ENCODE results near the gene CNKSR3. TPM values are rescaled to one million over a fixed set of nuclear protein-coding genes. Genes with fewer than 3 reads are reported as not detected.

Gene CNKSR3
- total and polyA plus RNA-seq, 2 of the 8 experiments (the other 6 are each of a cell fraction or from before 2014, with no cell fraction given) = 1.2 to 6.2 TPM

DNA sequence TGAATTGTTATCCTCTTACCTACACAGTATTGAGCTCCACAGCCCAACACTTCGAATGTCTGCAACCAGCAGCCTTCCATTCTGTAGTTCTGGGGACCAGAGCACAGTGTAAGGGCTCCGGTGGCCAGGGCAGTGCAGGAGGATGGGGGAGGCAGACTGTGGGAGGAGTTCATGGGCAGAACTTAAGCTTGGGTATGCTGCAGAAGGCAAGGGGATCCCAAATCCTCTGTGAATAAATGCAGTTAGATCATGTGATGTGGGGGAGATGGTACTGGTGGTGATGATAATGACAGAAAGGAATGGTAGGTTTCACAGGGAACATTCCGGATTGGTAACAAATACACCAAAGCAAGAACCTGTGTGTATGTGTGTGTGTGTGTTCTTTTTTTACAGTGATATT is 26.5 kb upstream of the CNKSR3 start (continued):
- TF ChIP-seq, protein P1, sequence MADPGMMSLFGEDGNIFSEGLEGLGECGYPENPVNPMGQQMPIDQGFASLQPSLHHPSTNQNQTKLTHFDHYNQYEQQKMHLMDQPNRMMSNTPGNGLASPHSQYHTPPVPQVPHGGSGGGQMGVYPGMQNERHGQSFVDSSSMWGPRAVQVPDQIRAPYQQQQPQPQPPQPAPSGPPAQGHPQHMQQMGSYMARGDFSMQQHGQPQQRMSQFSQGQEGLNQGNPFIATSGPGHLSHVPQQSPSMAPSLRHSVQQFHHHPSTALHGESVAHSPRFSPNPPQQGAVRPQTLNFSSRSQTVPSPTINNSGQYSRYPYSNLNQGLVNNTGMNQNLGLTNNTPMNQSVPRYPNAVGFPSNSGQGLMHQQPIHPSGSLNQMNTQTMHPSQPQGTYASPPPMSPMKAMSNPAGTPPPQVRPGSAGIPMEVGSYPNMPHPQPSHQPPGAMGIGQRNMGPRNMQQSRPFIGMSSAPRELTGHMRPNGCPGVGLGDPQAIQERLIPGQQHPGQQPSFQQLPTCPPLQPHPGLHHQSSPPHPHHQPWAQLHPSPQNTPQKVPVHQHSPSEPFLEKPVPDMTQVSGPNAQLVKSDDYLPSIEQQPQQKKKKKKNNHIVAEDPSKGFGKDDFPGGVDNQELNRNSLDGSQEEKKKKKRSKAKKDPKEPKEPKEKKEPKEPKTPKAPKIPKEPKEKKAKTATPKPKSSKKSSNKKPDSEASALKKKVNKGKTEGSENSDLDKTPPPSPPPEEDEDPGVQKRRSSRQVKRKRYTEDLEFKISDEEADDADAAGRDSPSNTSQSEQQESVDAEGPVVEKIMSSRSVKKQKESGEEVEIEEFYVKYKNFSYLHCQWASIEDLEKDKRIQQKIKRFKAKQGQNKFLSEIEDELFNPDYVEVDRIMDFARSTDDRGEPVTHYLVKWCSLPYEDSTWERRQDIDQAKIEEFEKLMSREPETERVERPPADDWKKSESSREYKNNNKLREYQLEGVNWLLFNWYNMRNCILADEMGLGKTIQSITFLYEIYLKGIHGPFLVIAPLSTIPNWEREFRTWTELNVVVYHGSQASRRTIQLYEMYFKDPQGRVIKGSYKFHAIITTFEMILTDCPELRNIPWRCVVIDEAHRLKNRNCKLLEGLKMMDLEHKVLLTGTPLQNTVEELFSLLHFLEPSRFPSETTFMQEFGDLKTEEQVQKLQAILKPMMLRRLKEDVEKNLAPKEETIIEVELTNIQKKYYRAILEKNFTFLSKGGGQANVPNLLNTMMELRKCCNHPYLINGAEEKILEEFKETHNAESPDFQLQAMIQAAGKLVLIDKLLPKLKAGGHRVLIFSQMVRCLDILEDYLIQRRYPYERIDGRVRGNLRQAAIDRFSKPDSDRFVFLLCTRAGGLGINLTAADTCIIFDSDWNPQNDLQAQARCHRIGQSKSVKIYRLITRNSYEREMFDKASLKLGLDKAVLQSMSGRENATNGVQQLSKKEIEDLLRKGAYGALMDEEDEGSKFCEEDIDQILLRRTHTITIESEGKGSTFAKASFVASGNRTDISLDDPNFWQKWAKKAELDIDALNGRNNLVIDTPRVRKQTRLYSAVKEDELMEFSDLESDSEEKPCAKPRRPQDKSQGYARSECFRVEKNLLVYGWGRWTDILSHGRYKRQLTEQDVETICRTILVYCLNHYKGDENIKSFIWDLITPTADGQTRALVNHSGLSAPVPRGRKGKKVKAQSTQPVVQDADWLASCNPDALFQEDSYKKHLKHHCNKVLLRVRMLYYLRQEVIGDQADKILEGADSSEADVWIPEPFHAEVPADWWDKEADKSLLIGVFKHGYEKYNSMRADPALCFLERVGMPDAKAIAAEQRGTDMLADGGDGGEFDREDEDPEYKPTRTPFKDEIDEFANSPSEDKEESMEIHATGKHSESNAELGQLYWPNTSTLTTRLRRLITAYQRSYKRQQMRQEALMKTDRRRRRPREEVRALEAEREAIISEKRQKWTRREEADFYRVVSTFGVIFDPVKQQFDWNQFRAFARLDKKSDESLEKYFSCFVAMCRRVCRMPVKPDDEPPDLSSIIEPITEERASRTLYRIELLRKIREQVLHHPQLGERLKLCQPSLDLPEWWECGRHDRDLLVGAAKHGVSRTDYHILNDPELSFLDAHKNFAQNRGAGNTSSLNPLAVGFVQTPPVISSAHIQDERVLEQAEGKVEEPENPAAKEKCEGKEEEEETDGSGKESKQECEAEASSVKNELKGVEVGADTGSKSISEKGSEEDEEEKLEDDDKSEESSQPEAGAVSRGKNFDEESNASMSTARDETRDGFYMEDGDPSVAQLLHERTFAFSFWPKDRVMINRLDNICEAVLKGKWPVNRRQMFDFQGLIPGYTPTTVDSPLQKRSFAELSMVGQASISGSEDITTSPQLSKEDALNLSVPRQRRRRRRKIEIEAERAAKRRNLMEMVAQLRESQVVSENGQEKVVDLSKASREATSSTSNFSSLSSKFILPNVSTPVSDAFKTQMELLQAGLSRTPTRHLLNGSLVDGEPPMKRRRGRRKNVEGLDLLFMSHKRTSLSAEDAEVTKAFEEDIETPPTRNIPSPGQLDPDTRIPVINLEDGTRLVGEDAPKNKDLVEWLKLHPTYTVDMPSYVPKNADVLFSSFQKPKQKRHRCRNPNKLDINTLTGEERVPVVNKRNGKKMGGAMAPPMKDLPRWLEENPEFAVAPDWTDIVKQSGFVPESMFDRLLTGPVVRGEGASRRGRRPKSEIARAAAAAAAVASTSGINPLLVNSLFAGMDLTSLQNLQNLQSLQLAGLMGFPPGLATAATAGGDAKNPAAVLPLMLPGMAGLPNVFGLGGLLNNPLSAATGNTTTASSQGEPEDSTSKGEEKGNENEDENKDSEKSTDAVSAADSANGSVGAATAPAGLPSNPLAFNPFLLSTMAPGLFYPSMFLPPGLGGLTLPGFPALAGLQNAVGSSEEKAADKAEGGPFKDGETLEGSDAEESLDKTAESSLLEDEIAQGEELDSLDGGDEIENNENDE (IDR thresholded peaks at IDR 0.05; ENCODE audit: insufficient replicate concordance, low read length) = no peak
- TF ChIP-seq JUN (IDR thresholded peaks at IDR 0.05; ENCODE audit: low read depth, low read length) = no peak
- no peak for TF ChIP-seq GABPA (IDR thresholded peaks at IDR 0.05; ENCODE audit: borderline replicate concordance, insufficient read depth, low read length)
- no peak for TF ChIP-seq RFX5 (IDR thresholded peaks at IDR 0.05; ENCODE audit: borderline replicate concordance, low read depth, low read length)
- TF ChIP-seq TCF12 (IDR thresholded peaks at IDR 0.05; ENCODE audit: low read depth, low read length) = no peak
- TF ChIP-seq EP300 (IDR thresholded peaks at IDR 0.05; ENCODE audit: borderline replicate concordance in 1 of 2, low read depth in 2 of 2, low read length in 2 of 2) = no peak
- TF ChIP-seq CEBPB (IDR thresholded peaks at IDR 0.05; ENCODE audit: low read depth, low read length) = no peak
- TF ChIP-seq SP1 (IDR thresholded peaks at IDR 0.05; ENCODE audit: low read depth, low read length) = no peak
- TF ChIP-seq HDAC6 (IDR thresholded peaks at IDR 0.05; ENCODE audit: low read depth, low read length) = no peak
